Esophagus muscularis mucosa (tissue), 4 donors: ENCODE data around the gene HAO2. TPM values are rescaled to one million over a fixed set of nuclear protein-coding genes. Genes with fewer than 3 reads are reported as not detected.

Experiments
- DNase-seq: peaks from one replicate; pipeline ENCODE4 v3.0.0-alpha.2; 2017; ENCODE audit errors: extremely low spot score
- H3K27ac ChIP-seq, 4 donors: fragments of 200-600 bp; sonication (generic); replicated peaks in 1 of 4; 1 replicate in 3 of 4; 2 replicates in 1 of 4; pipeline ENCODE4 v1.5.1; 2016 to 2019; ENCODE audit warnings: mild to moderate bottlenecking in 1 of 4
- H3K27me3 ChIP-seq, 4 donors: fragments of 200-600 bp; sonication (generic); one replicate each; pipeline versions ENCODE4 v1.5.1 to v1.6.0; 2016 to 2019
- H3K36me3 ChIP-seq, 4 donors: fragments of 200-600 bp; sonication (generic); one replicate each; pipeline ENCODE4 v1.5.1; 2016 to 2019
- H3K4me1 ChIP-seq, 4 donors: fragments of 200-600 bp; sonication (generic); one replicate each; pipeline ENCODE4 v1.5.1; 2016 to 2019
- H3K4me3 ChIP-seq, 4 donors: fragments of 200-600 bp; sonication (generic); 1 replicate in 2 of 4; 2 replicates in 2 of 4; pipeline ENCODE4 v1.5.1; 2016 to 2019; ENCODE audit warnings: mild to moderate bottlenecking in 4 of 4, moderate library complexity in 1 of 4
- H3K9me3 ChIP-seq, 4 donors: fragments of 200-600 bp; sonication (generic); 1 replicate in 3 of 4; 2 replicates in 1 of 4; pipeline ENCODE4 v1.5.1; 2016 to 2019
- EP300 ChIP-seq: sonication (generic); formaldehyde crosslinking; IDR thresholded peaks from one replicate; pipeline ENCODE4 v1.6.1; 2017; ENCODE audit warnings: antibody characterized with exemption
- POLR2A ChIP-seq: fragments of 450-650 bp; IDR thresholded peaks from one replicate; pipeline ENCODE4 v1.6.1; 2017; ENCODE audit warnings: antibody characterized with exemption, moderate library complexity, mild to moderate bottlenecking, low read depth
- POLR2AphosphoS5 ChIP-seq, 2 donors: sonication (generic); formaldehyde crosslinking; IDR thresholded peaks; one replicate each; pipeline ENCODE4 v1.6.1; 2017; ENCODE audit warnings: antibody characterized with exemption in 2 of 2
- WGBS: methylation state at CpG from one replicate; pipeline ENCODE4 v1.1.5; 2018; 5-methylcytosine and 5-hydroxymethylcytosine counted together
- intact Hi-C: fragments of 100-400 bp; cut with DNase I; formaldehyde crosslinking; loops from one replicate; pipeline ENCODE4 v1.15.1; 2023
- total RNA-seq, 4 donors: library from RNA; depleted of rRNA; stranded (reverse); fragments of >200 nt; gene quantifications; one replicate each; pipeline versions ENCODE4 v1.1.0 to v1.2.1, GENCODE V29; 2016
- TF ChIP-seq, protein P1 (sequence below), 3 experiments: fragments of 200-600 bp in 2 of 3; fragments of 450-650 bp in 1 of 3; sonication (generic) in 2 of 3; IDR thresholded peaks; one replicate each; pipeline ENCODE4 v1.5.1; 2017 to 2019; ENCODE audit warnings: antibody characterized with exemption in 3 of 3, mild to moderate bottlenecking in 2 of 3, moderate library complexity in 1 of 3

HAO2 gene
- total RNA-seq, 4 donors from 2014 or later = 0.32 TPM; not detected in 3

DNA sequence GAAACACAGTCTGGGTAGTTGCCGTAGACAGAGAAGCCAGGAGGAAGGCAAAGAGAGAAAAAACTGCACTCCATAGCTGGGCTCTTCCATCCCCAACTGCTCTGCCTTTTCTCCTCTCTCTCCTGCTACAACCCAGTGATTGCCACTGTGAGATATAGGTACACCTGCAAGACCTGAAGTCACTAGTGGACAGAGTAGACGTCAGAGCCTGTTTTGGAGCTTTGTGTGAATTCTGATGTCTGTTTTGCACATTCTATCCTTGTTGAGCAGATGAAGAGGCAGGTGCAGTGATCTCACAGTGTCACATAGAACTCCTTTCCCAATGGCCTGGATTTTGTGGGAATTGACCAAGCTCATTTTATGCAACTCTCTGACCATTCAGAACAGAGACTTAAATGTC lies 2.2 kb downstream of the HAO2 start:
- intact Hi-C loops = no loop called here
- H3K9me3 ChIP-seq = no peaks in the 10 kb centered on the region
- TF ChIP-seq POLR2AphosphoS5 (IDR thresholded peaks at IDR 0.05) = no peak
- TF ChIP-seq EP300 = no peak
- TF ChIP-seq POLR2A = no peak
- TF ChIP-seq, protein P1, sequence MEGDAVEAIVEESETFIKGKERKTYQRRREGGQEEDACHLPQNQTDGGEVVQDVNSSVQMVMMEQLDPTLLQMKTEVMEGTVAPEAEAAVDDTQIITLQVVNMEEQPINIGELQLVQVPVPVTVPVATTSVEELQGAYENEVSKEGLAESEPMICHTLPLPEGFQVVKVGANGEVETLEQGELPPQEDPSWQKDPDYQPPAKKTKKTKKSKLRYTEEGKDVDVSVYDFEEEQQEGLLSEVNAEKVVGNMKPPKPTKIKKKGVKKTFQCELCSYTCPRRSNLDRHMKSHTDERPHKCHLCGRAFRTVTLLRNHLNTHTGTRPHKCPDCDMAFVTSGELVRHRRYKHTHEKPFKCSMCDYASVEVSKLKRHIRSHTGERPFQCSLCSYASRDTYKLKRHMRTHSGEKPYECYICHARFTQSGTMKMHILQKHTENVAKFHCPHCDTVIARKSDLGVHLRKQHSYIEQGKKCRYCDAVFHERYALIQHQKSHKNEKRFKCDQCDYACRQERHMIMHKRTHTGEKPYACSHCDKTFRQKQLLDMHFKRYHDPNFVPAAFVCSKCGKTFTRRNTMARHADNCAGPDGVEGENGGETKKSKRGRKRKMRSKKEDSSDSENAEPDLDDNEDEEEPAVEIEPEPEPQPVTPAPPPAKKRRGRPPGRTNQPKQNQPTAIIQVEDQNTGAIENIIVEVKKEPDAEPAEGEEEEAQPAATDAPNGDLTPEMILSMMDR (IDR thresholded peaks at IDR 0.05) = no peak
- no peaks in the 10 kb centered on the region for H3K36me3 ChIP-seq
- no peaks in the 10 kb centered on the region for H3K27me3 ChIP-seq
- DNase-seq = peak; percentile 62
- no peak overlapping the region for H3K27ac ChIP-seq
- 100% methylated on average over 2 of the region's 2 CpGs for WGBS
- no peak overlapping the region for H3K4me3 ChIP-seq
- H3K4me1 ChIP-seq = no peaks in the 10 kb centered on the region

DNA sequence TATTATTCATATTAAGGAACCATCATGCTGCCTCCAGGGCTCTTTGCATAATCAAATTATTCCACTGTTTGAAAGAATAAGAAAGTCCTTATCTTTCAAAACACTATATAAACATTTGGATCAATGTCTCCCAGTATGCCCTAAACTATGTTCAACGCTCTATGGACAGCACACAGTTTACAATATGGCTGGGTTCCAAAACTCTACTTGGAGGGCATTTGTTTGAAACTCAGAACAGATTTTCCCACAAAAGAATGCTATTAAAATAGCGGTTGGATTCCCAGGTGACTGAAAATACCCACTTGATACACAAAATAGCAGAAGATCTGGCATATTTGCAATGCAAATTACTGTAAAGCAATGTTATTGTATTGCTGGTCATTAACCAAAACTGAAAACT lies 3.2 kb downstream of the HAO2 start:
- Histone ChIP-seq H3K9me3 (no peaks in the 10 kb centered on the region), H3K36me3 (no peaks in the 10 kb centered on the region), H3K4me1 (no peaks in the 10 kb centered on the region), H3K27ac (no peak overlapping the region), H3K27me3 (no peaks in the 10 kb centered on the region), H3K4me3 (no peak overlapping the region)
- DNase-seq = no peak
- 16% methylated on average over 2 of the region's 2 CpGs for WGBS
- intact Hi-C loops = no loop called here
- TF ChIP-seq EP300 (no peak), POLR2A (no peak), POLR2AphosphoS5 (IDR thresholded peaks at IDR 0.05) (no peak)
- TF ChIP-seq, protein P1 (IDR thresholded peaks at IDR 0.05) = no peak

- no peak for DNase-seq
- H3K4me1 ChIP-seq = no peaks in the 10 kb centered on the region
- no peaks in the 10 kb centered on the region for H3K36me3 ChIP-seq
- H3K9me3 ChIP-seq = no peaks in the 10 kb centered on the region
- 54% methylated on average over 6 of the region's 6 CpGs for WGBS
- intact Hi-C loops = no loop called here
- no peak overlapping the region for H3K27ac ChIP-seq
- TF ChIP-seq POLR2AphosphoS5 (IDR thresholded peaks at IDR 0.05) (no peak), EP300 (no peak), POLR2A (no peak)
- TF ChIP-seq, protein P1 (IDR thresholded peaks at IDR 0.05) = no peak
- H3K27me3 ChIP-seq = no peaks in the 10 kb centered on the region
- H3K4me3 ChIP-seq = no peak overlapping the region
These were observed 4.0 kb downstream of the HAO2 start for GRCh38 chr1:119372503-119373086.

DNA sequence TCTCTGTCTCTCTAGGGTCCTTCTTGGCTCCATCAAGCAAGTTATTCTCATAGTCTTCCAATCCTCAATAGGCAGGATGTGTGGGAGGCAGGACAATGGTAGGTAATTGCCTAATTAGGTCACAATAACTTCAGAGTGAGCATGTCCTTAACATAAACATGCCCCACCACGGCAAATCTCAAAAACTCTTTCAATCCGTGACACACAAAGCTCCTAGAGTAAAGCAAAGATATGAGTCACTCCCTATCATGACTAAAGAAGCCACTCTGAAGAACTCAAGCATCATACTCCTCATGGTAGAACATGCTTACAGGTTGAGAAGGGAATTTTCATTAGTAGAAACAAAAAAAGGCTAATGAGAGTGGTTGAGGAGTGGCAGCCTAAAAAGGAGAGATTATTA lies 4.9 kb downstream of the HAO2 start:
- no peak for DNase-seq
- no peak overlapping the region for H3K27ac ChIP-seq
- WGBS = 62% methylated on average over 2 of the region's 2 CpGs
- H3K36me3 ChIP-seq = no peaks in the 10 kb centered on the region
- TF ChIP-seq POLR2AphosphoS5 (IDR thresholded peaks at IDR 0.05) = no peak
- TF ChIP-seq POLR2A = no peak
- no peak for TF ChIP-seq EP300
- TF ChIP-seq, protein P1 (IDR thresholded peaks at IDR 0.05) = no peak
- no peaks in the 10 kb centered on the region for H3K27me3 ChIP-seq
- intact Hi-C loops = no loop called here
- H3K9me3 ChIP-seq = no peaks in the 10 kb centered on the region
- no peak overlapping the region for H3K4me3 ChIP-seq
- H3K4me1 ChIP-seq = no peaks in the 10 kb centered on the region

GRCh38 chr1:119374208-119374874 lies 5.8 kb downstream of the HAO2 start:
- Histone ChIP-seq H3K27me3 (no peaks in the 10 kb centered on the region), H3K4me3 (no peak overlapping the region), H3K4me1 (no peaks in the 10 kb centered on the region), H3K27ac (no peak overlapping the region), H3K9me3 (peaks cover 0 to 4% (median 0%) of the 10 kb centered on the region in 4 donors), H3K36me3 (no peaks in the 10 kb centered on the region)
- TF ChIP-seq POLR2A (no peak), EP300 (no peak), POLR2AphosphoS5 (IDR thresholded peaks at IDR 0.05) (no peak)
- TF ChIP-seq, protein P1 (IDR thresholded peaks at IDR 0.05) = no peak
- intact Hi-C loops = no loop called here
- no peak for DNase-seq
- 65% methylated on average over 4 of the region's 4 CpGs for WGBS
